Measurements from ENCODE around the gene PARP4. TPM values are rescaled to one million over a fixed set of nuclear protein-coding genes. Genes with fewer than 3 reads are reported as not detected.
"Not testable (repeated sequence)": the region's sequence is repeated elsewhere in the genome, so short reads cannot be mapped to it uniquely, and the experiment has no call there.

PARP4 gene
- total RNA-seq, 6 experiments from 2014 or later: 23.0 to 41.2 (median 36.5) TPM

- no peak overlapping the region for H3K4me3 ChIP-seq
- H3K4me1 ChIP-seq: no peaks in the 10 kb centered on the region
- TF ChIP-seq, protein P1, sequence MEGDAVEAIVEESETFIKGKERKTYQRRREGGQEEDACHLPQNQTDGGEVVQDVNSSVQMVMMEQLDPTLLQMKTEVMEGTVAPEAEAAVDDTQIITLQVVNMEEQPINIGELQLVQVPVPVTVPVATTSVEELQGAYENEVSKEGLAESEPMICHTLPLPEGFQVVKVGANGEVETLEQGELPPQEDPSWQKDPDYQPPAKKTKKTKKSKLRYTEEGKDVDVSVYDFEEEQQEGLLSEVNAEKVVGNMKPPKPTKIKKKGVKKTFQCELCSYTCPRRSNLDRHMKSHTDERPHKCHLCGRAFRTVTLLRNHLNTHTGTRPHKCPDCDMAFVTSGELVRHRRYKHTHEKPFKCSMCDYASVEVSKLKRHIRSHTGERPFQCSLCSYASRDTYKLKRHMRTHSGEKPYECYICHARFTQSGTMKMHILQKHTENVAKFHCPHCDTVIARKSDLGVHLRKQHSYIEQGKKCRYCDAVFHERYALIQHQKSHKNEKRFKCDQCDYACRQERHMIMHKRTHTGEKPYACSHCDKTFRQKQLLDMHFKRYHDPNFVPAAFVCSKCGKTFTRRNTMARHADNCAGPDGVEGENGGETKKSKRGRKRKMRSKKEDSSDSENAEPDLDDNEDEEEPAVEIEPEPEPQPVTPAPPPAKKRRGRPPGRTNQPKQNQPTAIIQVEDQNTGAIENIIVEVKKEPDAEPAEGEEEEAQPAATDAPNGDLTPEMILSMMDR (IDR thresholded peaks at IDR 0.05): no peak
- no peak overlapping the region for H3K27ac ChIP-seq
- no peaks in the 10 kb centered on the region for H3K36me3 ChIP-seq
- no peaks in the 10 kb centered on the region for H3K9me3 ChIP-seq
- DNase-seq: no peak
- no peaks in the 10 kb centered on the region for H3K27me3 ChIP-seq
- intact Hi-C loops (cut with DNase I): no loop called here
- no peak for ATAC-seq
- WGBS (ENCODE audit: insufficient coverage, low coverage, low lambda C conversion rate, missing lambda C conversion rate): no CpG with 5 or more reads among the region's 6 CpGs
Measured at GRCh38 chr13:24389506-24389905, 123.1 kb downstream of the PARP4 start.

DNA sequence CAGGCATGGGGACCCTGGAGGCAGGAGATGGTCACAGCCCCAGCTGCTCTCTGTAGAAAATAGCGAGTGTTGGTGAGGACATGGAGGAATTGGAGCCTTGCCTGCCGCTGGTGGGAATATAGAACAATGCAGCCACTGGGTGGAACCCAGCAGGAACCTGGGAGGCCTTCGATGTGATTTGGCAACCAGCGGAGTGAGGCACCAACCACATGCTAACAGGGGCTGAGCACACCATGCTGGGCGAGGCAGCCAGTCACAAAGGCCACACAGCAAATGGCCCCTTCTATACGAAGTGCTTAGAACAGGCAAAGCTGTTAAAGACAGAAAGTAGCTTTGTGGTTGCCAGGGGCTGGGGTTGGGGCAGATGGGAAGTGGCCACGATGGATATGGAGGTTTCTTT lies 123.8 kb downstream of the PARP4 start:
- H3K4me1 ChIP-seq; H3K4me3 ChIP-seq; DNase-seq; H3K27me3 ChIP-seq; ATAC-seq; H3K9me3 ChIP-seq; H3K36me3 ChIP-seq; intact Hi-C loops (cut with DNase I); H3K27ac ChIP-seq: not testable (repeated sequence)
- WGBS (ENCODE audit: insufficient coverage, low coverage, low lambda C conversion rate, missing lambda C conversion rate): 68% methylated on average over 6 of the region's 7 CpGs

DNA sequence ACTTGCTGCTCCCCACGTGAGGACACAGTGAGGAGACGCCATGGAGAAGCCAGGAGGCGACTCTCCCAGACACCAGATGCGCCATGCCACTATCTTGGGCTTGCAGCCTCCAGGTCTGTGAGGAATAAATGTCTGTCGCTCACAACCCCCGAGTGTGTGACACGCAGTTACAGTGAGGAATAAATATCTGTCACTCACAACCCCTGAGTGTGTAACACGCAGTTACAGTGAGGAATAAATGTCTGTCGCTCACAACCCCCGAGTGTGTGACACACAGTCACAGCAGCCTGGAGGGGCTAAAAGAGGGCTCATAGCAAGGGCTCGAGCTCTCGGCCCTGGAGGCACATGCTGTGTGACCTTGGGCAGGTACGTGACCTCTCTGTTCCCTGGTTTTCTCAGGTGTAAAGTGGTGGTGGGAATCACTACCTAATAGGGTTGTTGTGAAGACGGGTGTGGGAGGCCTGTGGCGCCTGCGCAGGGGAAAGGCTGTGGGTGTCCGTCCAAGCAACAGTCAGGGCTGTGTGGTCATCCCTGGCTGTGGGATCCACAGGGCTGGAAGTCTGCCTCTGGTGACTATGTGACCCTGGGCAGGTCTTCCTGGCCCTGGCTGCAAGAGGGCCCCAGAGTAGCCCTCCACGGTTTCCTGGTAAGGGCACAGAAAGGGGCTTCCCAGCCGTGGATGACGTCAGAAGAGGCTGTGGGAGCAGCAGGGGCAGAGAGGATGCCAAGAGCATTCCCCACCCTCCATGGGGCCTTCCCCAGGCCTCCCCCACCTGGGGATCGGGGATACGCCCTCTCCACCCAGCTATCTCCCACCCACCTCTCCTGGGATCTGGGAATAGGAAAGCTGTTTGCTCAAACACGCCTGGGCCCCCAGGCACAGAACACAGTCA lies 125.5 kb downstream of the PARP4 start:
- WGBS (ENCODE audit: insufficient coverage, low coverage, low lambda C conversion rate, missing lambda C conversion rate): 55% methylated on average over 4 of the region's 23 CpGs
- intact Hi-C loops (cut with DNase I): no loop called here
- ATAC-seq (peak in 1 of 4 donors; percentile 16), DNase-seq (no peak)
- TF ChIP-seq POLR2A (IDR thresholded peaks at IDR 0.05): no peak
- TF ChIP-seq, protein P1 (IDR thresholded peaks at IDR 0.05): no peak
- no peak overlapping the region for H3K4me3 ChIP-seq
- no peaks in the 10 kb centered on the region for H3K36me3 ChIP-seq
- H3K27me3 ChIP-seq: no peaks in the 10 kb centered on the region
- no peak overlapping the region for H3K27ac ChIP-seq
- H3K9me3 ChIP-seq: no peaks in the 10 kb centered on the region
- no peaks in the 10 kb centered on the region for H3K4me1 ChIP-seq

DNA sequence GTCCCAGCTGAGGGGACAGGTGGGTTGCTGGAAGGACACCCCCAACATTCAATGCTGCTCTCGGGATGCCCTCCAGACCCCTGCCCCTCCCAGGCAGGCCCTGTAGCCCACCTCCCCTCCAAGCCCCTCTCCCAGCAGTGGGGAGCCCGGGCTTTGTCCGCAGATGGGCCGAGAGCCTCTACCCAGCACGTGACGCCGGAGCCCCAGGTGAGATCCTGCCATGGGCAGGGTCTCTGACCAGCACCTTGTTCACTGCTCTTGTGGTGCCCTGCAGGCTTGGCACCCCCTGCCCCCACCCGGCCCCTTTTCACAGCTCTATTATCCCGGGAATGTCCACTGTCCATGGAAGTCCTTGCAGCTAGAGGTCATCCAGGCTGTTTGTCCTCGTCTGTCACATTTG lies 126.7 kb downstream of the PARP4 start:
- Histone ChIP-seq H3K4me1 (no peaks in the 10 kb centered on the region), H3K27me3 (no peaks in the 10 kb centered on the region), H3K9me3 (no peaks in the 10 kb centered on the region), H3K4me3 (no peak overlapping the region), H3K36me3 (no peaks in the 10 kb centered on the region), H3K27ac (no peak overlapping the region)
- DNase-seq (no peak), ATAC-seq (peak in 1 of 4 donors; percentile 4)
- intact Hi-C loops (cut with DNase I): no loop called here
- TF ChIP-seq POLR2A (IDR thresholded peaks at IDR 0.05): no peak
- TF ChIP-seq, protein P1 (IDR thresholded peaks at IDR 0.05): no peak
- no CpG with 5 or more reads among the region's 10 CpGs for WGBS (ENCODE audit: insufficient coverage, low coverage, low lambda C conversion rate, missing lambda C conversion rate)

- DNase-seq: not testable (repeated sequence)
- no CpG with 5 or more reads among the region's 15 CpGs for WGBS (ENCODE audit: insufficient coverage, low coverage, low lambda C conversion rate, missing lambda C conversion rate)
Measured at GRCh38 chr13:24384946-24385345, 127.6 kb downstream of the PARP4 start.

GRCh38 chr13:24384091-24384490 lies 128.5 kb downstream of the PARP4 start:
- 90% methylated on average over 9 of the region's 17 CpGs for WGBS (ENCODE audit: insufficient coverage, low coverage, low lambda C conversion rate, missing lambda C conversion rate)
- H3K36me3 ChIP-seq; H3K27ac ChIP-seq; H3K4me3 ChIP-seq; H3K4me1 ChIP-seq; ATAC-seq; DNase-seq; H3K9me3 ChIP-seq; intact Hi-C loops (cut with DNase I); H3K27me3 ChIP-seq: not testable (repeated sequence)

More at GRCh38 chr13:24384946-24385345, 127.6 kb downstream of the PARP4 start:
- ATAC-seq: peak in 1 of 4 donors; percentile 17
- H3K27ac ChIP-seq; intact Hi-C loops (cut with DNase I); H3K4me1 ChIP-seq; H3K4me3 ChIP-seq; H3K9me3 ChIP-seq; H3K36me3 ChIP-seq; H3K27me3 ChIP-seq: not testable (repeated sequence)

Measured in right lobe of liver (tissue), 6 donors.